Uterus (tissue), 4 donors: ENCODE data around the gene IQSEC1. TPM values are rescaled to one million over a fixed set of nuclear protein-coding genes. Genes with fewer than 3 reads are reported as not detected.

Experiments
- DNase-seq, 2 donors: peaks; one replicate each; pipeline ENCODE4 v3.0.0-alpha.2; 2019 to 2020
- H3K27ac ChIP-seq, 2 donors: fragments of 200-600 bp; sonication (generic); 1 replicate in 1 of 2; 2 replicates in 1 of 2; pipeline ENCODE4 v1.5.1; 2016 to 2018
- H3K27me3 ChIP-seq, 2 donors: fragments of 200-600 bp; sonication (generic); one replicate each; pipeline ENCODE4 v1.5.1; 2018 to 2019; ENCODE audit warnings: control low read depth in 1 of 2
- H3K36me3 ChIP-seq, 2 donors: fragments of 200-600 bp; sonication (generic); one replicate each; pipeline ENCODE4 v1.5.1; 2019; ENCODE audit warnings: control low read depth in 1 of 2
- H3K4me1 ChIP-seq, 2 donors: fragments of 200-600 bp; sonication (generic); one replicate each; pipeline ENCODE4 v1.5.1; 2018 to 2019; ENCODE audit warnings: control low read depth in 1 of 2
- H3K4me3 ChIP-seq, 2 donors: fragments of 200-600 bp; sonication (generic); 1 replicate in 1 of 2; 2 replicates in 1 of 2; pipeline ENCODE4 v1.5.1; 2018 to 2019; ENCODE audit warnings: mild to moderate bottlenecking in 1 of 2
- H3K9me3 ChIP-seq, 2 donors: fragments of 200-600 bp; sonication (generic); one replicate each; pipeline ENCODE4 v1.5.1; 2019; ENCODE audit warnings: control low read depth in 1 of 2
- CTCF ChIP-seq, 4 experiments: fragments of 200-600 bp in 2 of 4; fragments of 450-650 bp in 2 of 4; sonication (generic) in 2 of 4; IDR thresholded peaks; one replicate each; pipeline ENCODE4 v1.5.1; 2016 to 2019; ENCODE audit warnings: antibody characterized with exemption in 4 of 4, mild to moderate bottlenecking in 2 of 4, moderate library complexity in 1 of 4
- POLR2A ChIP-seq, 2 donors: fragments of 450-650 bp; IDR thresholded peaks; one replicate each; pipeline ENCODE4 v1.6.1; 2016; ENCODE audit warnings: antibody characterized with exemption in 2 of 2, mild to moderate bottlenecking in 1 of 2, moderate library complexity in 1 of 2
- intact Hi-C: fragments of 100-400 bp; cut with DNase I; formaldehyde crosslinking; loops from one replicate; pipeline ENCODE4 v1.15.1; 2023; ENCODE audit warnings: low total_unique reads
- total RNA-seq, 4 donors: library from RNA; depleted of rRNA in 3 of 4; stranded (reverse); fragments of >200 nt in 3 of 4; gene quantifications; one replicate each; pipeline versions ENCODE4 v1.1.0 to v1.2.4, GENCODE V29; 2014 to 2023
- donor health status: DM: yes; HTN: yes; CAD: no.

IQSEC1 gene
- total RNA-seq, 4 donors from 2014 or later: 17.9 to 61.4 (median 49.7) TPM

- Histone ChIP-seq H3K27me3 (no peaks in the 10 kb centered on the region), H3K4me3 (no peak overlapping the region), H3K36me3 (no peaks in the 10 kb centered on the region), H3K4me1 (no peaks in the 10 kb centered on the region), H3K27ac (no peak overlapping the region), H3K9me3 (no peaks in the 10 kb centered on the region)
- DNase-seq: no peak
- intact Hi-C loops: no loop called here
- TF ChIP-seq CTCF (IDR thresholded peaks at IDR 0.05) (no peak), POLR2A (IDR thresholded peaks at IDR 0.05) (no peak)
Measured at GRCh38 chr3:12978682-12979081, 94.5 kb downstream of the IQSEC1 start.

GRCh38 chr3:12977117-12977808, 96.0 kb downstream of the IQSEC1 start:
- H3K27ac ChIP-seq: no peak overlapping the region
- H3K36me3 ChIP-seq: no peaks in the 10 kb centered on the region
- H3K4me3 ChIP-seq: no peak overlapping the region
- no peaks in the 10 kb centered on the region for H3K9me3 ChIP-seq
- intact Hi-C loops: no loop called here
- DNase-seq: no peak
- H3K27me3 ChIP-seq: no peaks in the 10 kb centered on the region
- TF ChIP-seq CTCF (IDR thresholded peaks at IDR 0.05) (no peak), POLR2A (IDR thresholded peaks at IDR 0.05) (no peak)
- H3K4me1 ChIP-seq: no peaks in the 10 kb centered on the region

DNA sequence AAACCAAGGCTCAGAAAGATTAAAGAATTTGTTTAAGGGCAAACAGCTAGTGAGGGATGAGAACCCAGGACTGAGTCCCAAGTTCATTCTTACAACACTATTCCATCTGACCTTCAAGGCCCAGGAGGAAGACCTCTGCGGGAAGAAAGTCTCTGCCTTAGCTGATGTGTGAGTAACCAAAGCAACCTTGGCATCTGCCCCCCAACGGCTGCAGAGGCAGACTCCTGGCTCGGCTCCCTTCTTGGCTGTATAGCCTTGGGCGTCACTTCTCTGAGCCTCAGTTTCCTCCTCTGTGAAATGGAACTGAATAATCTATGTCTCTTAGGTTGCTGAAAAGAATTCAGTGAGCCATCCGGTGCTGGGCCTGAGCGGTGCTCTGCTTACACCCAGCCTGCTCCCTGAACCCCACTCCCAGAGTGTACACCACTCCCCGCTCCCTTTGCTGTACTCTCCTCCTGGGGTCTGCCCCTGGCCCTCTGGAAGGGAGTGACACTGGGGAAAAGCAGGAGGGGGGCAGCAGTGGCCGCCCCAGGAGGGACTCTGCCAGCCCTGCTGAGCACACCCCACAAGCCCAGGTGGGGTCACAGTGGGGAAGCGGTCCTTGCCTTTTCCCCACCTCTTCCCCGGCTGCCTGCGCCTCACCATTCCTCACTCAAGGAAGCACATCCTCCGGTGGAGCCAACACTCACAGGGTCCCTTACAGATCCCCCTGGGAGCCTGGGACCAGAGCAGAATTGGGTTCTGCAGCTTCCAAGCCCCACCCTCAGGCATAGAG, 97.3 kb downstream of the IQSEC1 start:
- no peaks in the 10 kb centered on the region for H3K9me3 ChIP-seq
- H3K4me3 ChIP-seq: no peak overlapping the region
- DNase-seq: no peak
- no peaks in the 10 kb centered on the region for H3K27me3 ChIP-seq
- intact Hi-C loops: no loop called here
- no peaks in the 10 kb centered on the region for H3K36me3 ChIP-seq
- TF ChIP-seq CTCF (IDR thresholded peaks at IDR 0.05) (no peak), POLR2A (IDR thresholded peaks at IDR 0.05) (no peak)
- no peak overlapping the region for H3K27ac ChIP-seq
- H3K4me1 ChIP-seq: no peaks in the 10 kb centered on the region

- DNase-seq: no peak
- H3K36me3 ChIP-seq: no peaks in the 10 kb centered on the region
- no peaks in the 10 kb centered on the region for H3K27me3 ChIP-seq
- no peak overlapping the region for H3K27ac ChIP-seq
- intact Hi-C loops: no loop called here
- no peaks in the 10 kb centered on the region for H3K9me3 ChIP-seq
- no peak overlapping the region for H3K4me3 ChIP-seq
- no peak for TF ChIP-seq CTCF (IDR thresholded peaks at IDR 0.05)
- no peak for TF ChIP-seq POLR2A (IDR thresholded peaks at IDR 0.05)
- no peaks in the 10 kb centered on the region for H3K4me1 ChIP-seq
Measured at GRCh38 chr3:12974819-12975218, 98.4 kb downstream of the IQSEC1 start.

- no peak for DNase-seq
- no peak overlapping the region for H3K27ac ChIP-seq
- H3K9me3 ChIP-seq: no peaks in the 10 kb centered on the region
- TF ChIP-seq CTCF (IDR thresholded peaks at IDR 0.05): no peak
- TF ChIP-seq POLR2A (IDR thresholded peaks at IDR 0.05): no peak
- H3K36me3 ChIP-seq: no peaks in the 10 kb centered on the region
- intact Hi-C loops: no loop called here
- H3K4me1 ChIP-seq: no peaks in the 10 kb centered on the region
- H3K27me3 ChIP-seq: no peaks in the 10 kb centered on the region
- no peak overlapping the region for H3K4me3 ChIP-seq
Measured at GRCh38 chr3:12974334-12974733, 98.9 kb downstream of the IQSEC1 start.
